Activated CD8-positive, alpha-beta memory T cell treated with anti-CD3 and anti-CD28 coated beads for 24 hours (primary cell): ENCODE data around the gene ABCA2.

Experiments
- DNase-seq: peaks from one replicate; pipeline ENCODE4 v3.0.0-alpha.2; 2020

Gene ABCA2

GRCh38 chr9:137027369-137028262 is at the start of gene ABCA2:
ABCA2 (minus strand) TSS chr9:137028237; CDS start chr9:137028140, 97 bp downstream.
- peak; percentile 68 for DNase-seq

- peak; percentile 85 for DNase-seq
These were observed 49.1 kb upstream of the ABCA2 start, which contains the start of gene UAP1L1 for GRCh38 chr9:137077010-137077747. UAP1L1 (plus strand) TSS chr9:137077517; CDS start chr9:137077533, 16 bp downstream.

GRCh38 chr9:137076636-137077009 is 48.6 kb upstream of the ABCA2 start:
- DNase-seq = no peak

GRCh38 chr9:137075275-137075775 is 47.3 kb upstream of the ABCA2 start:
- no peak for DNase-seq

- DNase-seq = no peak
These were observed 46.7 kb upstream of the ABCA2 start for GRCh38 chr9:137074657-137075274.

- no peak for DNase-seq
These were observed 46.0 kb upstream of the ABCA2 start for GRCh38 chr9:137073992-137074399.

GRCh38 chr9:137071282-137071681 is 43.2 kb upstream of the ABCA2 start:
- DNase-seq = no peak

GRCh38 chr9:137070906-137071275 is 42.9 kb upstream of the ABCA2 start:
- DNase-seq = no peak

GRCh38 chr9:137070201-137070905 is 42.3 kb upstream of the ABCA2 start, which contains the start of gene SAPCD2:
SAPCD2 (minus strand) TSS chr9:137070557; CDS start chr9:137070460, 97 bp downstream.
- DNase-seq = peak; percentile 90

GRCh38 chr9:137069508-137070091 is 41.6 kb upstream of the ABCA2 start:
- no peak for DNase-seq

GRCh38 chr9:137068539-137069507 is 40.8 kb upstream of the ABCA2 start:
- no peak for DNase-seq

GRCh38 chr9:137067860-137068538 is 40.0 kb upstream of the ABCA2 start:
- peak; percentile 93 for DNase-seq

- DNase-seq = no peak
These were observed 38.2 kb upstream of the ABCA2 start for GRCh38 chr9:137066096-137066861.

GRCh38 chr9:137065336-137065967 is 37.4 kb upstream of the ABCA2 start:
- no peak for DNase-seq

GRCh38 chr9:137064880-137065164 is 36.8 kb upstream of the ABCA2 start:
- no peak for DNase-seq

- peak; percentile 90 for DNase-seq
These were observed 36.2 kb upstream of the ABCA2 start for GRCh38 chr9:137064027-137064879.

GRCh38 chr9:137063311-137064026 is 35.4 kb upstream of the ABCA2 start:
- DNase-seq = no peak
